ENCODE results near the gene MYCL.

Gene MYCL

GRCh38 chr1:39852876-39853275 is 48.8 kb downstream of the MYCL start:
- DNase-seq (ENCODE audit: low read depth in 2 of 3, low spot score in 1 of 3): no peak

DNA sequence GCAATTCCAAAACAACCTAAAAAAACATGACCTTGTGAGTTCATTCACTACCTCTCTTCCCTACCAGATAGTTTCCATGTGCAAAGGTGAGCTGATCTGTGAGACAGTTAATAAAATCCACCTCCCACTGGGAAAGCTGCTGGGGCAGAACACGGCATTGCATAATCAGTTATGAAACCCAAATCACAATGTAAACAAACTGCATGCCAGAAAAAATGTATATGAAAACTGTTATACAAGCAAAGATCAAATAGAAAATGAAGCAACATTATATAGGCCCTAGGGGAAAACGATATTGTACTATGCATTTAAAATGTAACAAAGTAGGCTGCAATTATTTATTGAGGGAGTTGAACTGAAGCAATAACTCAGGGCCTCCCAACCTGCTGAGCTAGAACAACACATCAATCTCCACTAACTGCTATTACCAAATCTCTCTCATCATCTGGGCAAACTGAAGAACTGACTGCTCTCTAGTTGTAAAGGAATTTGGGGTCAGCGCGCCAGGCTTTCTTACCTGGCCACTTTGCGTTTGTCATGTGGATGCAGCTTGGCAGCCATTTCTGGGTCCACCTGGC is 49.4 kb downstream of the MYCL start:
- DNase-seq (ENCODE audit: low read depth in 2 of 3, low spot score in 1 of 3): no peak

- no peak for DNase-seq (ENCODE audit: low read depth in 2 of 3, low spot score in 1 of 3)
Measured at GRCh38 chr1:39850606-39851216, 51.0 kb downstream of the MYCL start.

GRCh38 chr1:39849203-39849602 is 52.5 kb downstream of the MYCL start:
- DNase-seq (ENCODE audit: low read depth in 2 of 3, low spot score in 1 of 3): no peak

GRCh38 chr1:39847940-39848339 is 53.8 kb downstream of the MYCL start:
- DNase-seq (ENCODE audit: low read depth in 2 of 3, low spot score in 1 of 3): no peak

GRCh38 chr1:39846796-39847195 is 54.9 kb downstream of the MYCL start:
- DNase-seq (ENCODE audit: low read depth in 2 of 3, low spot score in 1 of 3): no peak

GRCh38 chr1:39845569-39846566 is 55.8 kb downstream of the MYCL start:
- DNase-seq (ENCODE audit: low read depth in 2 of 3, low spot score in 1 of 3): peak; percentile 60 to 65 (median 64)
